Activated naive CD4-positive, alpha-beta T cell treated with anti-CD3 and anti-CD28 coated beads, Interleukin-2, amount 50 U/mL, for 24 hours (primary cell): Measurements from ENCODE around the gene TMOD3.

Experiments
- H3K27ac Mint-ChIP-seq: one replicate; pipeline ENCODE4 v1.8.0; 2021; ENCODE audit warnings: mild to moderate bottlenecking, mixed read lengths
- H3K27me3 Mint-ChIP-seq: one replicate; pipeline ENCODE4 v1.8.0; 2021; ENCODE audit warnings: mixed read lengths
- H3K36me3 Mint-ChIP-seq: one replicate; pipeline ENCODE4 v1.8.0; 2021; ENCODE audit warnings: mixed read lengths
- H3K4me1 Mint-ChIP-seq: one replicate; pipeline ENCODE4 v1.8.0; 2021; ENCODE audit warnings: mixed read lengths
- H3K4me3 Mint-ChIP-seq: one replicate; pipeline ENCODE4 v1.8.0; 2021; ENCODE audit warnings: mild to moderate bottlenecking, mixed read lengths
- H3K9me3 Mint-ChIP-seq: one replicate; pipeline ENCODE4 v1.8.0; 2021; ENCODE audit warnings: mixed read lengths

TMOD3 gene

DNA sequence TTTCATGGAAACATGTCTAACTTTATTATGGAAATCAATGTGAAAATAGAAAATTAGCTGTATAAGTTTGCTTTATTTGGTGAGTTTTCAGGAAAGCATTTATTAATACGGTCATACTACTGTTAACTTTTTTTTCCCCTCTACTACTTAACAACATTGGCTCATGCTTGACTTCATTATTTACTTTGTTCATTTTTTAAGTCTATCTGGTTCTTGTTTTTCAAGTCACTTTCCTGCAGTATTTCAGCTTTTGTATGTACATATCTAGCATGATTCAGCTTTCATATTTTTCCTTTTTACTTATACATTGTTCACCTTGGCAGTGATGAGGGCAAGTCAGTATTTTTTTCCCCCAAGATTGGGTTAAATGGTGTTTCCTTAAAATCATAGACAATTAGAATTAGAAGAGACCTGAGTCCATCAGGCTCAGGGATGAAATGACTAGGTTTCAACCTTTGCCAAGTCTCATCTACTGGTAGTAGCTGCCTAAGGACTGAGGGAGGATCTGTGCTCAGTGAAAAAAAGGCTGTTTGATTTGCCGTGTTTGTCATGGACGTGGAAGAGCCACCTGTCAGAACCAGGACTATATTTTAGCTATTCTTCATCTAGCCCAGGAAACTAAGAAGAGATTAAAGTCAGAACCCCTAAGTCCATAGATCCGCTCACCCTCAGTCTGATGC lies 15.4 kb downstream of the TMOD3 start:
- peaks cover 89% of the 10 kb centered on the region for H3K4me1 Mint-ChIP-seq
- H3K27ac Mint-ChIP-seq, result peak overlapping the region; percentile 44
- H3K4me3 Mint-ChIP-seq, result no peak overlapping the region
- H3K9me3 Mint-ChIP-seq, result no peaks in the 10 kb centered on the region
- peaks cover 7% of the 10 kb centered on the region for H3K36me3 Mint-ChIP-seq
- no peaks in the 10 kb centered on the region for H3K27me3 Mint-ChIP-seq

DNA sequence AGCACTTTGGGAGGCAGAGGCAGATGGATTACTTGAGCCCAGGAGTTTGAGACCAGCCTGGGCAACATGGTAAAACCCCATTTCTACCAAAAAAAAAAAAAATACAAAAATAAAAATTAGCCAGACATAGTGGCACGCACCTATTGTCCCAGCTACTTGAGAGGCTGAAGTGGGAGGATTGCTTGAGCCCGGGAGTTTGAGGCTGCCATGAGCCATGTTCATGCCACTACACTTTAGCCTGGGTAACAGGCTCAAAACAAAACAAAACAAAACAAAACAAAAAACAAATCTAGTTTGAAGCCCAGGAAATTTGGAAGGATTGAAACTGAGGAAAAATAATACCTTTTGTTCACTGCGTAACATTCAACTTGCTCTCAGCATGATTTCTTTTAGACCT lies 16.6 kb downstream of the TMOD3 start:
- H3K4me3 Mint-ChIP-seq, result peak overlapping the region; percentile 26
- no peaks in the 10 kb centered on the region for H3K27me3 Mint-ChIP-seq
- H3K27ac Mint-ChIP-seq, result no peak overlapping the region
- peaks cover 6% of the 10 kb centered on the region for H3K36me3 Mint-ChIP-seq
- H3K9me3 Mint-ChIP-seq, result no peaks in the 10 kb centered on the region
- H3K4me1 Mint-ChIP-seq, result peaks cover 89% of the 10 kb centered on the region

DNA sequence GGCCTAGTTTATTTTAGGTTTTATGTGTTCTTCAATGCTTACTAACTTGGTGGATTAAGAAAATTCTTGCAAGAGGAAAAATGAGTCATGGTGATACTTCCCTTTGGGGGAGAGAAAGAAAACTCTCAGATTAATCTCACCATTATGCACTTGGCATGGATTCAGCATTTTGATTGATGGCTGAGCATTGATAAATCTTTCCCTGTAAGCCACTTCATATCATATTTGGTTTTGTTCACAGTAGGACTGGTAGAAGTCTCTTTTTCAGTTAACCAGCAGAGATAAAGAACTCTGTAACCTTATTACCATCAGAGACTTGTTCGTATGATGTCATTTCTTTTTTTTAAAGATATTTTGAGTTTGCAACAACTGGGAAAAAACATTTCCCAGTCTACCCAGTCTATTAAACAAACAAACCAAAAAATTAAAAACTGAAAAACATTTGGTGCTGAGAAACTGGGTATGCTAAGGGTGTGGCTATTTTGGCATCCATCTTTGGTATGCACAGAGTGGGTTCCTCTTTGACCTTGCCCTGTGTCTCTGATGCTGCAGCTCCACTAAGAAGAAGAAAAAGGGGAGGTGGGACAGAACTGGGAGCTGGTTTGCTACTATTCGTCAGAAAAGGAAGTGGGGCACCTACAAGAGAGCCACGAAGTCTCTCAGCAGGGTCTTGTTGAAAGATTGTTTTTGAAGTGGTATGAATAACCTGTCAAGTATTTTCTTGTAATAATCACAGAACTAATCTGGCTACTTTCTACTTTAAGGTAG lies 17.2 kb downstream of the TMOD3 start:
- H3K36me3 Mint-ChIP-seq, result peaks cover 6% of the 10 kb centered on the region
- H3K9me3 Mint-ChIP-seq, result no peaks in the 10 kb centered on the region
- no peaks in the 10 kb centered on the region for H3K27me3 Mint-ChIP-seq
- peaks cover 87% of the 10 kb centered on the region for H3K4me1 Mint-ChIP-seq
- H3K4me3 Mint-ChIP-seq, result peak overlapping the region; percentile 26
- H3K27ac Mint-ChIP-seq, result peak overlapping the region; percentile 74

GRCh38 chr15:51848811-51849210 lies 19.4 kb downstream of the TMOD3 start:
- Mint-ChIP-seq H3K27me3 (no peaks in the 10 kb centered on the region), H3K4me1 (peaks cover 88% of the 10 kb centered on the region), H3K36me3 (peaks cover 6% of the 10 kb centered on the region), H3K27ac (no peak overlapping the region), H3K4me3 (no peak overlapping the region), H3K9me3 (no peaks in the 10 kb centered on the region)

DNA sequence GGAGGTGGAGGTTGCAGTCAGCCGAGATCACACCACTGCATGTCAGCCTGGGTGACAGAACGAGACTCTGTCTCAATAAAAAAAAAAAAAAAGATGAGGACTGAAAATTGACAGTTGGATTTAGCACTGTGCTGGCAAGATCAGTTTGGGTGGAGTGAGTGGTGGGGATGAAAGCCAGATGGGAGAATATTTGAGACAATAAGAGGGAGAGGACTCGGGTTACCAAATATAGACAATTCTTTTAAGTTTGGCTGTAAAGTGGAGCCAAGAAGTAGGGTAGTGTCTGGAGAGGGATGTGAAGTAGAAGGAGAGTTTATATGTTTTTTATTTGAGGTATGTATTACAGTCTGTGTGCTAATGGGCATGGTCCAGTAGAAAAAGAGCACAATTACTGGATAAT lies 20.4 kb downstream of the TMOD3 start:
- H3K36me3 Mint-ChIP-seq, result peaks cover 6% of the 10 kb centered on the region
- peak overlapping the region; percentile 6 for H3K27ac Mint-ChIP-seq
- peaks cover 91% of the 10 kb centered on the region for H3K4me1 Mint-ChIP-seq
- no peak overlapping the region for H3K4me3 Mint-ChIP-seq
- no peaks in the 10 kb centered on the region for H3K9me3 Mint-ChIP-seq
- no peaks in the 10 kb centered on the region for H3K27me3 Mint-ChIP-seq

GRCh38 chr15:51853998-51854397 lies 24.5 kb downstream of the TMOD3 start:
- Mint-ChIP-seq H3K4me3 (no peak overlapping the region), H3K9me3 (no peaks in the 10 kb centered on the region), H3K4me1 (peaks cover 75% of the 10 kb centered on the region), H3K36me3 (peaks cover 2% of the 10 kb centered on the region), H3K27me3 (no peaks in the 10 kb centered on the region), H3K27ac (no peak overlapping the region)

DNA sequence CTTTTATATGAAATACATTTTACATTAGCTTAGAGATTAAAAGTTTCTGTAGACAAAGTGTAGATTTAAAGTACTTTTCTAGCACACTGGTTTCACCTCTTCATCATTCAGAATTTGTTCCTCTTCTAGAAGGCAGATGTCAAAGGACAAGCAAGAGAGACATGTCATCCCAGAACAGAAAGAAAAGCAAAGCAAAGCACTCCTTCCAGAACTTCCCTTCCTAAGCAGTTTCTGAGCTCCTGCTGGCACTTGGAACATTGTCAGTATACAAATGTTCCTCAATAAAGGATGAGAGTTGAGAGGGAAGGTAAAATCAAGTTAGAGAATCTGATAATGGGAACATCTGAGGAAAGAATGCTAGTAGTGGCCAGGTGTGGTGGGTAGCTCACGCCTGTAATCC lies 26.2 kb downstream of the TMOD3 start:
- Mint-ChIP-seq H3K27me3 (no peaks in the 10 kb centered on the region), H3K4me3 (no peak overlapping the region), H3K4me1 (peaks cover 76% of the 10 kb centered on the region), H3K27ac (no peak overlapping the region), H3K9me3 (no peaks in the 10 kb centered on the region), H3K36me3 (peaks cover 3% of the 10 kb centered on the region)

GRCh38 chr15:51856714-51857380 lies 27.4 kb downstream of the TMOD3 start:
- Mint-ChIP-seq H3K4me3 (no peak overlapping the region), H3K36me3 (peaks cover 3% of the 10 kb centered on the region), H3K4me1 (peaks cover 77% of the 10 kb centered on the region), H3K27me3 (no peaks in the 10 kb centered on the region), H3K27ac (peak overlapping the region; percentile 52), H3K9me3 (no peaks in the 10 kb centered on the region)

DNA sequence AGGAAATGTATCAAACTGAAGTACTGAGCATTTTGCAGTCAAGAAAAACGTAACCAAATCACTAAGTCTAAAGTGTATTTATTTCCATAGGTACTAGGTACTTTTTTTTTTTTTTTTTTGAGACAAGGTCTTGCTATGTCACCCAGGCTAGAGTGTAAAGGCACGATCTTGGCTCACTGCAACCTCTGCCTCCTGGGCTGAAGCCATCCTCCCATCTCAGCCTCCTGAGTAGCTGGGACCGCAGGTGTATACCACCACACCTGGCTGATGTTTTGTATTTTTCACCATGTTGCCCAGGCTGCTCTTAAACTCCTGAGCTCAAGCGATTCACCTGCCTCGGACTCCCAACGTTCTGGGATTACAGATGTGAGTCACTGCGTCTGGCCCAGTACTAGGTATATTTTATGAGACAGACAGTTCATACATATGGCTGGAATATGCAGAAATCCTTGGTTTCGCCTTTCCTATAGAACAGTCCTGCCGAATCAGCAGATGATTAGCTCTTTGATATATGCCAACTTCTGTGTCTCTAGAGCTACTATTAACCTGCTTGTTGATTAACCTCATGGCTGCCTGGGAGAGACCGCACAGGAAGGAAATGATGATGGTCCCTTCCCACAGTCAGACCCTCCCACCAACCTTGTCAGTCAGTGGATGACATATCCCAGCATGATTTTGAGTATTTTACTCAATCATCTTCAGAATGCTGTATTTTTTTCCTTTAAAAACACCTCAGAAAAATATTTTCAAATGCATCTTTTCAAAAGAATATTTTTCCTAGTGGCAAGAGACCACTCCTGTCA lies 32.3 kb downstream of the TMOD3 start:
- no peaks in the 10 kb centered on the region for H3K9me3 Mint-ChIP-seq
- H3K27ac Mint-ChIP-seq, result peak overlapping the region; percentile 95
- peaks cover 74% of the 10 kb centered on the region for H3K4me1 Mint-ChIP-seq

GRCh38 chr15:51863131-51863530 lies 33.7 kb downstream of the TMOD3 start:
- H3K27me3 Mint-ChIP-seq, result no peaks in the 10 kb centered on the region
- peaks cover 24% of the 10 kb centered on the region for H3K36me3 Mint-ChIP-seq
- no peaks in the 10 kb centered on the region for H3K9me3 Mint-ChIP-seq
- H3K4me1 Mint-ChIP-seq, result peaks cover 72% of the 10 kb centered on the region
- peak overlapping the region; percentile 71 for H3K4me3 Mint-ChIP-seq
- H3K27ac Mint-ChIP-seq, result peak overlapping the region; percentile 95

More for the DNA sequence above, 32.3 kb downstream of the TMOD3 start:
- peaks cover 20% of the 10 kb centered on the region for H3K36me3 Mint-ChIP-seq
- no peaks in the 10 kb centered on the region for H3K27me3 Mint-ChIP-seq
- H3K4me3 Mint-ChIP-seq, result peak overlapping the region; percentile 71

- H3K4me1 Mint-ChIP-seq, result peaks cover 66% of the 10 kb centered on the region
- peaks cover 29% of the 10 kb centered on the region for H3K36me3 Mint-ChIP-seq
- no peaks in the 10 kb centered on the region for H3K9me3 Mint-ChIP-seq
- peak overlapping the region; percentile 88 for H3K27ac Mint-ChIP-seq
- peak overlapping the region; percentile 47 for H3K4me3 Mint-ChIP-seq
- no peaks in the 10 kb centered on the region for H3K27me3 Mint-ChIP-seq
Observed at GRCh38 chr15:51864408-51865056, 35.1 kb downstream of the TMOD3 start.

GRCh38 chr15:51865317-51865716 lies 35.9 kb downstream of the TMOD3 start:
- Mint-ChIP-seq H3K9me3 (no peaks in the 10 kb centered on the region), H3K4me1 (peaks cover 59% of the 10 kb centered on the region), H3K36me3 (peaks cover 28% of the 10 kb centered on the region), H3K27me3 (no peaks in the 10 kb centered on the region), H3K27ac (peak overlapping the region; percentile 88), H3K4me3 (no peak overlapping the region)

DNA sequence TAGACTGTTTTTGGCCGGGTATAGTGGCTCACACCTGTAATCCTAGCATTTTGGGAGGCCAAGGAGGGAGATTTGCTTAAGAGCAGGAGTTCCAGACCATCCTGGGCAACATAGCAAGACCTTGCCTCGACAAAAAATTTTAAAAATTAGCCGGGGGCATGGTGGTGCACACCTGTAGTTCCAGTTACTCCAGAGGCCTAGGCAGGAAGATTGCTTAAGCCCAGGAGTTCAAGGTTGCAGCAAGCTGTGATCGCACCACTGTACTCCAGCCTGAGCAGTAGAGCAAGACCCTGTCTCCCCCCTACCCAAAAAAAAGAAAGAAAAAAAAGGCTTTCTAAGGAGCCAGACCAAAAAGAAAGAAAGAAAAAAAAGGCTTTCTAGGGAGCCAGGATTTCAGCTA lies 36.7 kb downstream of the TMOD3 start:
- H3K9me3 Mint-ChIP-seq, result no peaks in the 10 kb centered on the region
- H3K4me3 Mint-ChIP-seq, result no peak overlapping the region
- H3K4me1 Mint-ChIP-seq, result peaks cover 50% of the 10 kb centered on the region
- H3K36me3 Mint-ChIP-seq, result peaks cover 34% of the 10 kb centered on the region
- no peaks in the 10 kb centered on the region for H3K27me3 Mint-ChIP-seq
- no peak overlapping the region for H3K27ac Mint-ChIP-seq

DNA sequence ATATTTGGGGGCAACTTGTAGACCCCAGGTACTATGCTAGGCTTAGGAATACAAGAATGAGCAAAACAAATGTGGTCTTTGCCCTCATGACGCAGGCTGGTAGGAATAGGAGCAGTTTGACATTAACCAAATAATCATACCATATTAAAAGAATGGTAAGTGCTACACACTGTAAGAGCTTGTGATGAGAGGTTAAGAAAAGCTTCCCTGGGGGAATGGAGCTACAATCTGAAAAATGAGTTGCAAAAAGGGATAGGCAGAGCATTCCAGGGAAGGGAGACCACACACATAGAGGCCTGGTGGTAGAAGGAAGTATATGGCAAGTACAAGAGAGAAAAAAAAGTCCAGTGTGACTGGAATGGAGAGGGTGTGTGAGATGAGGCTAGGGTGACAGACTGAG lies 37.3 kb downstream of the TMOD3 start:
- peaks cover 38% of the 10 kb centered on the region for H3K36me3 Mint-ChIP-seq
- no peaks in the 10 kb centered on the region for H3K27me3 Mint-ChIP-seq
- H3K9me3 Mint-ChIP-seq, result no peaks in the 10 kb centered on the region
- no peak overlapping the region for H3K4me3 Mint-ChIP-seq
- H3K4me1 Mint-ChIP-seq, result peaks cover 45% of the 10 kb centered on the region
- peak overlapping the region; percentile 88 for H3K27ac Mint-ChIP-seq

DNA sequence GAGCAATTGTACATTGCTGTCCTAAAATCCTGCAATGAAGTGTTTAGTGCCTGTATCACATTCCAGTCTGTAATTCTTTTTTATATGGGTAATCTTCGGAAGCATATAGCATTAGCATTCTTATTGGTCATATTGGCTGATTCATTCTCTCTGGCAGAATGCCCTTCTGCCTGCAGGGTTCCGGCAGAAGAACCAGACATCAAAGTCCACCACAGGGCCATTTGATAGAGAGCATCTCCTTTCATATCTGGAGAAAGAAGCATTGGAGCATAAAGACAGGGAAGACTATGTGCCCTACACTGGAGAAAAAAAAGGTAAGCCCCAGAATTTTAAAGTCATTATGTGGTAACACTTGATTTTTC lies 39.6 kb downstream of the TMOD3 start:
- no peak overlapping the region for H3K27ac Mint-ChIP-seq
- H3K9me3 Mint-ChIP-seq, result no peaks in the 10 kb centered on the region
- peaks cover 33% of the 10 kb centered on the region for H3K36me3 Mint-ChIP-seq
- H3K4me1 Mint-ChIP-seq, result peaks cover 22% of the 10 kb centered on the region
- no peaks in the 10 kb centered on the region for H3K27me3 Mint-ChIP-seq
- no peak overlapping the region for H3K4me3 Mint-ChIP-seq
